ENCODE measurements around the gene SORL1.
"Not testable (repeated sequence)": the region's sequence is repeated elsewhere in the genome, so short reads cannot be mapped to it uniquely, and the experiment has no call there.

The SORL1 gene

GRCh38 chr11:121478226-121478894 is 26.2 kb downstream of the SORL1 start:
- DNase-seq (ENCODE audit: low read depth, low spot score): no peak

- peak; percentile 86 for DNase-seq (ENCODE audit: low read depth, low spot score)
Observed at GRCh38 chr11:121478895-121479697, 27.0 kb downstream of the SORL1 start.

GRCh38 chr11:121479698-121480238 is 27.7 kb downstream of the SORL1 start:
- DNase-seq (ENCODE audit: low read depth, low spot score): no peak

DNA sequence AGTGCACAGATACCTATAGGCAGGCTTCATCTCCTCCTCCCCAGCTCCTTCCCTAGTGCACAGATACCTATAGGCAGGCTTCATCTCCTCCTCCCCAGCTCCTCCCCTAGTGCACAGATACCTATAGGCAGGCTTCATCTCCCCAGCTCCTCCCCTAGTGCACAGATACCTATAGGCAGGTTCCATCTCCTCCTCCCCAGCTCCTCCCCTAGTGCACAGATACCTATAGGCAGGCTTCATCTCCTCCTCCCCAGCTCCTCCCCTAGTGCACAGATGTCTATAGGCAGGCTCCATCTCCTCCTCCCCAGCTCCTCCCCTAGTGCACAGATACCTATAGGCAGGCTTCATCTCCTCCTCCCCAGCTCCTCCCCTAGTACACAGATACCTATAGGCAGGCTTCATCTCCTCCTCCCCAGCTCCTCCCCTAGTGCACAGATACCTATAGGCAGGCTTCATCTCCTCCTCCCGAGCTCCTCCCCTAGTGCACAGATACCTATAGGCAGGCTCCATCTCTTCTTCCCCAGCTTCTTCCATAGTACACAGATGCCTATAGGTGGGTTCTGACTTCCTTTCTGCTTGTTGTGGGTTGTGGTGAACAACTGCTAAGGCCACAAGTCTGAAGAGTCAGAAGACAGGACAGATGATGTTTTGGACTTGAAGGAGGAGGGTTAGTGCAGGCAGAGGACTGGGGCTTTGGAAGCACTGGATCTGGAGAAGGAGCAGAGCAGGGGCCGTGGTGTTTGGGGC is 29.5 kb downstream of the SORL1 start:
- not testable (repeated sequence) for DNase-seq (ENCODE audit: low read depth, low spot score)

- DNase-seq (ENCODE audit: low read depth, low spot score): no peak
Observed at GRCh38 chr11:121482231-121483129, 30.4 kb downstream of the SORL1 start.

GRCh38 chr11:121483805-121484480 is 31.8 kb downstream of the SORL1 start:
- no peak for DNase-seq (ENCODE audit: low read depth, low spot score)

- no peak for DNase-seq (ENCODE audit: low read depth, low spot score)
Observed at GRCh38 chr11:121485216-121485615, 33.1 kb downstream of the SORL1 start.

- DNase-seq (ENCODE audit: low read depth, low spot score): no peak
Observed at GRCh38 chr11:121486054-121486453, 33.9 kb downstream of the SORL1 start.

DNA sequence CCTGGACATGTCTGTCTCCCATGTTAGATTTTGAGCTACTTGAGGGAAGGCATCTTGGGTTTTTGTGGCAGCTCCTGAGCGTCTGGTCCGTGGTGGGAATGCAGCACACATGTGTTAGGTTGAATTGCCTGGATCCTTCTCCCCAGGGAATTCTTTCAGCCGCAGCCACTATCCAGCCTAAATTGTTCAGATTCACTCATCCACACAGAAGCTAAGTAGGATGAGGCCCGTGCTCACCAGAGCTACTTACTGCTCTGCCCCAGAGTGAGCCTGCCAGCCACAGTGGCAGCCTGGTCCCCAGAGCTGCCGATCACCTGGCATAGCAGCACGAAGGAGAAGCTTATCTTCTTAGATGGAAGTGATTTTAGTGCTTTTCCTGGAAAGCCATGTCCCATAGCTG is 35.1 kb downstream of the SORL1 start:
- DNase-seq (ENCODE audit: low read depth, low spot score): no peak

DNA sequence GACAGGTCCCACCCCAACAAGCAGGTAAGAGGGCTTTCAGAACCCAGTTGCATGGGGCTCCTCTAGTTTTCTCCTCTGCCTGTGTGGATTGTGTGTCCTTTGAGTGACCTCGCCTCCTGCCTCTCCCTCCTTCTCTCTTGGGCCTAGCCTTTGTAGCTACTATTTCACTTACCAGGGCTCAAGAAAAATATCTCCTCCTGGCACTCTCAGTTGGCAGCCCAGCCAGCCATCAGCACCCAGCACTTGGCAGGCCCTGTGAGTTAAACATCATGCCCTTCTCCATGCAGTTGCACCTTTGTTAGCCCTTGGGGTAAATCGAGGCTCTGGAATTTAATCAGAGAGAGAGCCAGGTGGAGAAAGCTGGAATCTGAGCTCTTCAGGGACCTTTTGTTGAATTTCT is 36.1 kb downstream of the SORL1 start:
- no peak for DNase-seq (ENCODE audit: low read depth, low spot score)

DNA sequence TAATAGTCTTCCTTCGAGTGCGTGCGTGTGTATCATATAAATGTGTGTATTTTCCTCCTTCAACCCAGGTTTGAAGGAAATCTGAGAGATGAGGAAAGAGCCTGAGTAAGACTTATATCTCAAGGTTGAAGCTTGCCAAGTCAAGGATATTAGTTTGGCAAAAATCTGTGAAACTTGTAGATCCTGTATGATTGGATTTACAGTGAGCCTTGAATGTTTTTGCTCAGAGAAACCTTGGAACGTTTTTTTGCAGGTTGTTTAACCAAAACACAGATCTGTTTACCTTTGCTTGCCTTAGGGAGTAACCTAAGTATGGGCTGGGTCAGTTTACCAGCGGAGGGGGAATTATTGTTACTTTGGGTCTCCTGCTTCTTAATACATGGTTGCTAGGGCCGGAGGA is 36.5 kb downstream of the SORL1 start:
- no peak for DNase-seq (ENCODE audit: low read depth, low spot score)

DNA sequence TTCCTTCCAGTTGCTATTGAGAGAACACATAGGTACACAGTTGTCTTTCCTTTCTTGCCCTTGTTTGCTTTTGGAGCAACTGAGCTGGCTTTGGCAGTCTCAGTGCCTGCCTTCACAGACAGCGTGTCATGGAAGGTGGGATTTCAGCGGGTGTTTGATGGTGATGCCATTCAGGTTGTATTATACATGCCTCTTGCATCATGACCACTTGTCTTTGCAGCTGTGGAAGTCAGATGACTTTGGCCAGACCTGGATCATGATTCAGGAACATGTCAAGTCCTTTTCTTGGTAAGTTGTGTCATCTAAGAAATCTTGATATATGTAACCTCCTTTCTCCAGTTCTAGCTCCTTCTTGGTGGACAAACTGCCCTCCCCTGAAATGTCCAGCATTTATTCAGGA is 37.7 kb downstream of the SORL1 start:
- DNase-seq (ENCODE audit: low read depth, low spot score): no peak

- no peak for DNase-seq (ENCODE audit: low read depth, low spot score)
Observed at GRCh38 chr11:121494355-121495099, 42.4 kb downstream of the SORL1 start.

DNA sequence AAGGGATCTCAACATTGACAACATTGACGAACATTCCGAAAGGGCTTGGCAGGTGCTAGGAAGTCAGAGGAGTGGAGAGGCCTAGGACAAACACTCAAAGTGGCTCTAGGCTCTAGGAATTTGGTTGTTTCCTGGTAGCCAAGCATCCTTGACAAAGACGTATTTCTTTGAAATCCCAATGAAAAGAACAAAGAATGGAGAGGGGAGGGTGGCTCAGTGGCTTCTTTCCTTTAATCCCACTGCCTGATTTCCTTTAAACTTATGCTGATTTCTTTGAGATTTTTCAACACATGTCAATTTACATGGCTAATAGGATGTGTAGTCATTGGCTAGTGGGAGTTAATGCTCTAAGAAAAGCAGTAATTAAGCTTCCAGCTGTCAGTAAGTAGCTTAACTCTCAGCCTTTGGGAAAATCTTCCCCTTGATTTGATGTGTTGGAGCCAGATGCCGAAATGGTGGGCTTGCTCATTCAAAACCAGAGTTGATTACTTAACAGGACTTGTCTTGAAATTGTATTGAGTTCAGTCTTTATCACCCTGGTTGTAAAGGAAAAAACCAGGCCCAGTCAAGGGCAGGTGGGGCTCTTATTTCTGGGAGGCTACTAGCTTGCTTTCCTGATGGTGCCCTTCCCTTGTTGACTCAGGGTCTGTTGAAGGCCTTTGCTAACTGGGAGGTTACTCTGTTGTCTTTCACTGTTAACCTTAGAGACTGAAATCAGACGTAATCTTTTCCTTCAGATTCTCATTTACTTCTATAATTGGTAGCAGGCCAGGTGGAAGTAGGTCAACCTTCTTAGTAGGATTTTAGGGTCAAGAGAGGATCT is 45.3 kb downstream of the SORL1 start:
- DNase-seq (ENCODE audit: low read depth, low spot score): no peak

DNA sequence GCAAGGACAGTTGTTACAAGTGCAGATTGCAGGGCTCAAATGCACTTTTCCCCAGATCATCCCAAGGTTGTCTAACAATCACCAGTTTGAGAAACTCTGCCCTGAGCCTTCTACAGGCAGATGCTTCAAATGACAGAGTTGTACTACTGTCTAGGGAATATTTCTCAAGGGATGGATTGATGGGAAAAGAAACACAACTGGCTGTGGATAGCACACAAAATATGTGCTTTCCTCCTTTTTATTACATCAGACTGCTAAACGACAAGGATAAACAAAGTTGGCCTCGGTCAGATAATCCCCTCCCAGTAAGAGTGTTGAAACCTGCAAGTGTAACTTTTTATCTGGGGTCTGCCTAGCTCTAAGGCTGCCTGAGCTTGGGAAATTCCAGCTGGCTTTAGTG is 47.3 kb downstream of the SORL1 start:
- DNase-seq (ENCODE audit: low read depth, low spot score): no peak

GRCh38 chr11:121500275-121500674 is 48.2 kb downstream of the SORL1 start:
- DNase-seq (ENCODE audit: low read depth, low spot score): no peak

- DNase-seq (ENCODE audit: low read depth, low spot score): no peak
Observed at GRCh38 chr11:121500717-121501116, 48.6 kb downstream of the SORL1 start.

DNA sequence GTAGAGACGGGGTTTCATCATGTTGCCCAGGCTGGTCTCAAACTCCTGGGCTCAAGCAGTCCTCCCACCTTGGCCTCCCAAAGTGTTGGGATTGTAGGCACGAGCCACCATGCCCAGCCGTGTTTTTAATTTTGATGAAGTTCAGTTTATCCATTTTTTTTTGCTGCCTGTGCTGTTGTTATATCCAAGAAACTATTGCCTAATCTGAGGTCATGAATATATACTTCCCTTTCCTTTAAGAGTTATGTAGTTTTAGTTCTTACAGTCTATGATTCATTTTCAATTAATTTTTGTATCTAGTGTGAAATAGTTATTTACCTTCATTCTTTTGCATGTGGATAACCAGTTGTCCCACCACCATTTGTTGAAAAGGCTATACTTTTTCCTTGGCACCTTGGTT is 50.9 kb downstream of the SORL1 start:
- no peak for DNase-seq (ENCODE audit: low read depth, low spot score)

- DNase-seq (ENCODE audit: low read depth, low spot score): not testable (repeated sequence)
Observed at GRCh38 chr11:121506237-121506636, 54.1 kb downstream of the SORL1 start.
